Esophagus squamous epithelium (tissue), 4 donors: ENCODE measurements around the gene DOK6.

Experiments used
- CTCF ChIP-seq, 6 experiments: fragments of 450-650 bp in 4 of 6; fragments of 200-600 bp in 2 of 6; sonication (generic) in 2 of 6; IDR thresholded peaks; one replicate each; pipeline ENCODE4 v1.5.1; 2016 to 2019; ENCODE audit warnings: antibody characterized with exemption in 6 of 6, mild to moderate bottlenecking in 4 of 6, moderate library complexity in 4 of 6
- POLR2A ChIP-seq, 4 donors: fragments of 450-650 bp; IDR thresholded peaks; one replicate each; pipeline ENCODE4 v1.6.1; 2017; ENCODE audit warnings: antibody characterized with exemption in 4 of 4, mild to moderate bottlenecking in 4 of 4, moderate library complexity in 3 of 4

- TF ChIP-seq CTCF (IDR thresholded peaks at IDR 0.05) (no peak), POLR2A (IDR thresholded peaks at IDR 0.05) (no peak)
Observed at GRCh38 chr18:69447886-69448285, 47.2 kb downstream of the DOK6 start.
